Measurements from ENCODE around the gene ARHGAP24.

ARHGAP24 gene

GRCh38 chr4:85580489-85580888 is 105.5 kb downstream of the ARHGAP24 start:
- DNase-seq (ENCODE audit: low spot score) = no peak

DNA sequence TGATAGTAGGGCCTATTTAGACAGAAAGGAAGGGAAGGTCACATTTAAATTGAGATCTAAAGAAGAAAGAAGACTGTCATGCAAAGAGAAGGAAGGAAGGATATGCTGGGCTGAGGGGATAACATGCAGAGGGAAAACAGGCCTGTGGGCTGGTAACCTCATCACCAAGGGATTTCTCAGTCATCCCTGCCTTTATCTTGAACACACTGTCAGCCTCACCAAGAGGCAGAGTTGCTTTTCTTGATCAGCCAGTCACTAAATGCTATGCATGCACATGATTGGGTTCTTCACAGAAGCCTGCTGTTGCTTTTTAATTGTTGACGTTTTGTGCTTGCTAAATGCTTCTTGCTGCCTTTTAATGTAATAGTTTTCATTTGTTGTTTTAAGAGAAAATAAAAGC is 113.0 kb downstream of the ARHGAP24 start:
- no peak for DNase-seq (ENCODE audit: low spot score)

DNA sequence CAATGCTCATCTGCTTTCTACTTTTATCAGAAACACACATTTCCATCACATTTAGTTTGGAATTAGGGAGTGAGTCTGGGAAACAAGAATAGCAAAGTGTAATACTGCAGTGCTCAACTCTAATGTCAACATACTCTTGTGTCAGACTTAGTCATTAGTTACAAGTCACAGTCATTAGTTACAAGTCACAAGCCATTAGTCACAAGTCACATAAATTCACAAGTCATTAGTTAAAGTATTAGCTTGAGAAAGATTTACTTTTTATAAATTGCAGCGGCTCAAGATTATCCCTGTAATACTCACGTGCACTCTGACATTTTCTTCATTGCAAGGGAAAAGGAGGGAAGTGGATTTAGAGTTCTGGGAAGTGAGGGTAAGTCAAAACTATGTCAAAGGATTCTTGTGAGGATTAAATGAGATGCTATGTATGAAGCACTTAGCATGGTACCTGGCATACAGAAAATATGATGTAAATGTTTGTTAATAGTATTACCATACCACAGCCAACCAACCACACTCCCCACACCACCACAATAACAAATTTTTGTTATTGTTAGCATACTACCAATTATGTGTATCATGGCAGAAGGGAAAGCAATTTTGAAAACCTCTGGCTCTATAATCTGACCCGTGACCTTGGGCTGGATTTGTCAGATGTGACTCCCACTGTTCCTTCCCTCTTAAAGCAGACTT is 116.6 kb downstream of the ARHGAP24 start:
- no peak for DNase-seq (ENCODE audit: low spot score)

- no peak for DNase-seq (ENCODE audit: low spot score)
These were observed 120.3 kb downstream of the ARHGAP24 start for GRCh38 chr4:85595098-85595775.

GRCh38 chr4:85595796-85596559 is 121.0 kb downstream of the ARHGAP24 start:
- DNase-seq (ENCODE audit: low spot score) = no peak

DNA sequence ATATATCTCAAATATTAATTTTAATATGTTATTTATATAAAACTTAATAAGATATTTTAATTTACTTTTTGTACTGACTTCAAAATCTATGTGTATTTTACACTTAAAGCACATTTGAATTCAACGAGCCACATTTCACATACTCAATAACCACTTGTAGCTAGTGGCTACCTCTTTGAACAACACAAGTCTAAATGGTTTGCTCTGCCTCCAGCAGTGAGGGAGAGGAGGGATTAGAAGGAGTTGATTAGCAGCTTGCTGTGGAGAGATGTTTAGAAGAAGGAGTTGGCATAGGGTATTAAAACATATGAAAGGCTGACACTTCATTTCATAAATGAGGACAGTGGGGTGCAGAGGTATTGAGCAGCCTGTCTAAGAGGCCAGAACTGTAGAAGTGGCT is 124.0 kb downstream of the ARHGAP24 start:
- DNase-seq (ENCODE audit: low spot score) = no peak

GRCh38 chr4:85600501-85600900 is 125.6 kb downstream of the ARHGAP24 start:
- no peak for DNase-seq (ENCODE audit: low spot score)

DNA sequence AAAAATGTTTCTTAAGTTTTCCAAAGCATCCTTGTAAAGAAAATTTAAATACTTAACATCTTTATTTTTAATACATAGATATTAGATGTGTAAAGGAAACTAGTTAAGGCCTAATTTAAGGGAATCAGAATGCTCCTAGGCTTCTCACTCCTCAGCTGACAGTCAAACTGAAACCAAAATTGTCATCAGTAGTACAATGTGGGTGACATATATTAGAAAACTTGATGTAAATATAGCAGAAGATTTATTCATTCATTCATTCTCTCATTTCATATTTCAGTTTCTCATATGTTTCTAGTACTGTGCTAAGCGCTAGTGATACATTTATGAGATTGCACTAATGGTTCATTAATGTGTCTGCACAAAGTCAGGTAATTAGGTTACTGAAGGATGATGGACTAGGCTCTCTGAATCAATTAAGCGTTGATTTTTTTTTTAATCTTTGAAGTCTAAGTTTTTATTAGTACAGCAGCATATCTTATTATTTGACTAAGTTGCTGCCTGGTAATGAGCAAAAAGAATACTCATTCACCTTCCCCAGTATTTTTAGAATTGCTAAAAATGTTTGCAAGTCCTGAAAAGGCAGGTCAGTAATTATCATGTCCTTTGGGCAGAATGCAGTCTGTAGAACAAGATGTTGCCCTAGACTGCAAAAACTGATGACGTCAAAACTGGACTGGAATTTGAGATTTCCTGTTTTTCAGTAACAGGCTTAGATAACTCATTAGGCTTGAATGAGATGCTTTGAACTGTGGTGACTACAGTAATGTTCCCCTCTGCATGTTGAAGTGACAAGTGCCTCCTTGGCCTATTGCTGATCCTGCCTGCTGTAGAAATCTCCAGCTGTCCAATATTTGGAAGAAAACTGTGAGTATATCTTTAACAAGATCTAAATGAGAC is 128.7 kb downstream of the ARHGAP24 start:
- peak; percentile 25 for DNase-seq (ENCODE audit: low spot score)

GRCh38 chr4:85606505-85606904 is 131.6 kb downstream of the ARHGAP24 start:
- no peak for DNase-seq (ENCODE audit: low spot score)

DNA sequence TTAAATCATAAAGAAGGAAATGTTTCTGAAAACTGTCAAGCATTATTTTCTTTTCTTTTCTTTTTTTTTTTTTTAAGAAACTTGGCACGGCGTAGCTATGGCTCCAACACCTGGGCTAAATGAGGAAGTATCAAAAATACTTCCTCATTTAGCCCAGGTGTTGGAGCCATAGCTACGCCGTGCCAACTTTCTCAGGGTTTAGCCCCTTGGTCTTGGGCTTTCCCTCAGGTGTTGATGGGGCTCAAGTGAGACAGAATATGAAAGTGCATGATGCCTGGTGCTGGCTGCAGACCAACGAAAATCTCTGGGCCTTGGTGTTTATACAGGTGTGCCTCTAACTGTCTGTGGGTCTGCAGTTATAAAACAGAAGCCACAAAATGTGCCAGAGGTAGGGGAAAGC is 132.7 kb downstream of the ARHGAP24 start:
- DNase-seq (ENCODE audit: low spot score) = no peak

GRCh38 chr4:85610450-85610849 is 135.5 kb downstream of the ARHGAP24 start:
- DNase-seq (ENCODE audit: low spot score) = no peak

GRCh38 chr4:85611661-85612060 is 136.7 kb downstream of the ARHGAP24 start:
- DNase-seq (ENCODE audit: low spot score) = no peak

- no peak for DNase-seq (ENCODE audit: low spot score)
These were observed 139.0 kb downstream of the ARHGAP24 start for GRCh38 chr4:85613901-85614300.

DNA sequence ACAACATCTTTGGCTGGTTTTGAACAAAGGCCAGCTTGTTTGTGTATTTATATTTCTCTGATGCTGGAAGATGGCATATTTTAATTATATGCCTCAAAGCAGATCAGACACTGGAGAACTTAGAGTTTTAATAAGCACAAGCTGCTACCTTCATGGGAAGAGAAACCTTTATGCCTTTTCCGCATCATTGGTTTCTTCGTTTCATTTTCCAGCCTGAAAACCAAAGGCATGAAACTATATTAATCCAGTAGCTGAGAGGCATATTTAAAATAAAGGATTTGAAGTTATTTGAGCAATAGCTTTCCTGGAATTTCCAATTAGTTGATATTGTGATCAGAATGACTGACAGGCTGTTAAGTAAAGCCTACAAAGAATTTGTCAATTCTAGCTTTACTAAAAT is 141.0 kb downstream of the ARHGAP24 start:
- no peak for DNase-seq (ENCODE audit: low spot score)

- no peak for DNase-seq (ENCODE audit: low spot score)
These were observed 142.3 kb downstream of the ARHGAP24 start for GRCh38 chr4:85617202-85617601.

- DNase-seq (ENCODE audit: low spot score) = no peak
These were observed 158.0 kb downstream of the ARHGAP24 start for GRCh38 chr4:85632981-85633380.

- no peak for DNase-seq (ENCODE audit: low spot score)
These were observed 162.8 kb downstream of the ARHGAP24 start for GRCh38 chr4:85637778-85638177.

DNA sequence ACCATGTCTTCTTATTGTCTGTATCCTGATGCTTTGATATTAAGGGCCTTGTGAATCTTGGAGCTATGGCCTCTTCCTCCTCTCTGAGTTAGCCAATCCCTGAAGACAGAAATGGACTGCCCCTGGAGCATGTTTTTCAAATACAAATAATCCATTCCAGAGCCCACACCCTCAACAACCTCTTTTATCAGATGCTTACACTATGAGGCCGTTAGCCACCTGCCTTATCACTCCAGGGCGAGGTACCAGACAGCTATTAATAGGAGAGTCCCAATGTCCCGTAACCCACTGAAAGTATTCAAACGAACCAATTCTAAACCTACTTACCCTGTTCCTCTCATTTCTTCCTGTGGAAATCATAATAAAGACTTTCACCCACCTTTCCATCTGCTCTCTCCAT is 165.0 kb downstream of the ARHGAP24 start:
- no peak for DNase-seq (ENCODE audit: low spot score)

DNA sequence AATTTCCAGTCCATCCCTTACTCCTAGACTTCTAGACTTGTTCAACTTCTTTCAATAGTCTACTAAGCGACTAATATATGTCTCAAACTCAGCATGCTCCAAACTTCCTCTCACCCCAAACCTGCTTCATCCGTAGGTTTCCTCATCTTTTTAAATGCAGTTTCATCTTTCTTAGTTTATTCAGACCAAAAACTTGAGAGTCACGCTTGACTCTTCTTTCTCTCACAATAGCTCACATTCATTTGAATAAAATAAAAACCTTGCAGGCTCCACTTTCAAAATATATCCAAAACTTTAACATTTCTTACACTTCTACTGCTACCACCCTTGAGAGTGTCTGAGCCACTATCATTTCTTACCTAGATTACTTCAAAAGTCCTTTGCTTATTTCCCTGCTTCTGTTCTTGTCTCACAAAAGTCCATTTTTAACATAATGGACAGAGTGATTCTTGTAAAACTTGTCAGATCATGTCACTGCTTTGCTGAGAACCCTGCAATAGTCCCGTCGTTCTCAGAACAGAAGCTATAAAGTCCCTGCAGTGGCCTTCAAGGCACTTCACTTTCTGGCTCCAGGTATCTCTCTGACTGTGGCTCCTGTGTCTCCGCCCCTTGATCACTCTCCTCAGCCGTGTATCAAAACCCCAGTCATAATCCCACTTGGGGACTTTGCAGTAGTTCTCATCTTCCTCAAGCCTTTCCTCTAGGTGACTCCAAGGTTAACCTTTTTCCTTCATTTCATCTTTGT is 167.6 kb downstream of the ARHGAP24 start:
- DNase-seq (ENCODE audit: low spot score) = no peak

- DNase-seq (ENCODE audit: low spot score) = no peak
These were observed 169.1 kb downstream of the ARHGAP24 start for GRCh38 chr4:85644061-85644460.

DNA sequence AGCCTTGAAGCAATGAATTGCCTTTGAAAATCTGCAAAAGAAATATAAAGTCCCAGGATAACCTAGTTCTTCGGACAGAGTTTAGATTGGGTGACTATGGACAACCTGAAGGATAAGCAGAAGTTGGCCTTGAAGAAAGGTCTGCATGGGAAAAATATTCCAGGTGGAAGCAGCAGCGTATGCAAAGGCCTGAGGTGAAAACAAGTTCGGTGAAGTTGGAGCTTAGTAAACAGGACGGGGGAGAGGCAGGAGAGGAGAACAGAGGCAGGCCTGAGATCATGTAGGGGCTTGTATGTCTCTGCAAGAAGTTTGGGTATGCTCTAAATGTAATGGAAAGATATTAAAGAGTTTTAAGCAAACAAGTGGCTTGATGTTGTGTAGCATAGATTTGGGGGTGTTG is 176.0 kb downstream of the ARHGAP24 start:
- DNase-seq (ENCODE audit: low spot score) = no peak

Measured in pons (tissue), 1 donor.